ENCODE measurements around the gene ACP2. TPM values are rescaled to one million over a fixed set of nuclear protein-coding genes. Genes with fewer than 3 reads are reported as not detected.
"Not testable (repeated sequence)": the region's sequence is repeated elsewhere in the genome, so short reads cannot be mapped to it uniquely, and the experiment has no call there.

Gene ACP2
- total and polyA plus RNA-seq, 7 experiments from 2014 or later: 7.1 to 38.1 (median 22.6) TPM

GRCh38 chr11:47201015-47201414, 47.6 kb downstream of the ACP2 start:
- Histone ChIP-seq H3K27me3 (ENCODE audit: control insufficient read depth in 2 of 2, insufficient read depth in 2 of 2, low read length in 2 of 2) (no peaks in the 10 kb centered on the region), H3K36me3 (ENCODE audit: control insufficient read depth in 2 of 3, insufficient read depth in 3 of 3, low read length in 3 of 3) (no peaks in the 10 kb centered on the region), H3K27ac (ENCODE audit: low read depth, low read length) (no peak overlapping the region), H3K4me3 (ENCODE audit: low read length) (no peak overlapping the region), H3K9me3 (ENCODE audit: control insufficient read depth in 2 of 3, low read length in 3 of 3) (no peaks in the 10 kb centered on the region), H3K4me1 (ENCODE audit: control insufficient read depth in 2 of 2, insufficient read depth in 2 of 2, low read length in 2 of 2) (no peaks in the 10 kb centered on the region)
- peaks cover 0 to 28% (median 0%) of the 10 kb centered on the region in 5 donors for H3K27me3 Mint-ChIP-seq
- intact Hi-C loops (cut with micrococcal nuclease): no loop called here
- no peaks in the 10 kb centered on the region for H3K4me1 Mint-ChIP-seq
- no peaks in the 10 kb centered on the region for H3K9me3 Mint-ChIP-seq
- ChIA-PET CTCF (no interaction called here), POLR2A (no interaction called here)
- no peak overlapping the region for H3K4me3 Mint-ChIP-seq
- no peak overlapping the region for H3K27ac Mint-ChIP-seq
- DNase-seq: no peak
- no peak for ATAC-seq
- H3K36me3 Mint-ChIP-seq: no peaks in the 10 kb centered on the region

GRCh38 chr11:47198161-47198560, 50.5 kb downstream of the ACP2 start:
- H3K9me3 ChIP-seq (ENCODE audit: control insufficient read depth in 2 of 3, low read length in 3 of 3); H3K27ac ChIP-seq (ENCODE audit: low read depth, low read length); H3K36me3 ChIP-seq (ENCODE audit: control insufficient read depth in 2 of 3, insufficient read depth in 3 of 3, low read length in 3 of 3); POLR2A ChIA-PET; H3K9me3 Mint-ChIP-seq; H3K27ac Mint-ChIP-seq; H3K4me1 ChIP-seq (ENCODE audit: control insufficient read depth in 2 of 2, insufficient read depth in 2 of 2, low read length in 2 of 2); H3K4me3 Mint-ChIP-seq; H3K4me1 Mint-ChIP-seq; H3K4me3 ChIP-seq (ENCODE audit: low read length); CTCF ChIA-PET; H3K36me3 Mint-ChIP-seq; DNase-seq; ATAC-seq; H3K27me3 ChIP-seq (ENCODE audit: control insufficient read depth in 2 of 2, insufficient read depth in 2 of 2, low read length in 2 of 2); intact Hi-C loops (cut with micrococcal nuclease): not testable (repeated sequence)
- peaks cover 0 to 30% (median 0%) of the 10 kb centered on the region in 5 donors for H3K27me3 Mint-ChIP-seq

GRCh38 chr11:47192111-47192510, 56.5 kb downstream of the ACP2 start:
- POLR2A ChIA-PET: interaction anchor here (0.6 to 1.2 kb wide), 3 partner anchors 15 to 422 kb away, joined by 3 to 6 read pairs (median 3); no protein-coding TSS in a partner anchor
- no peak overlapping the region for H3K4me3 ChIP-seq (ENCODE audit: low read length)
- H3K9me3 ChIP-seq (ENCODE audit: control insufficient read depth in 2 of 3, low read length in 3 of 3): no peaks in the 10 kb centered on the region
- no peak for ATAC-seq
- intact Hi-C loops (cut with micrococcal nuclease): no loop called here
- H3K4me1 Mint-ChIP-seq: peaks cover 0 to 4% (median 0%) of the 10 kb centered on the region in 7 donors
- no peak overlapping the region for H3K4me3 Mint-ChIP-seq
- peaks cover 0 to 49% (median 6%) of the 10 kb centered on the region in 5 donors for H3K27me3 Mint-ChIP-seq
- DNase-seq: no peak
- no peak overlapping the region for H3K27ac Mint-ChIP-seq
- no peaks in the 10 kb centered on the region for H3K9me3 Mint-ChIP-seq
- H3K36me3 ChIP-seq (ENCODE audit: control insufficient read depth in 2 of 3, insufficient read depth in 3 of 3, low read length in 3 of 3): no peaks in the 10 kb centered on the region
- peaks cover under 1 to 1% of the 10 kb centered on the region in 2 donors for H3K4me1 ChIP-seq (ENCODE audit: control insufficient read depth in 2 of 2, insufficient read depth in 2 of 2, low read length in 2 of 2)
- no peaks in the 10 kb centered on the region for H3K36me3 Mint-ChIP-seq
- no peak overlapping the region for H3K27ac ChIP-seq (ENCODE audit: low read depth, low read length)
- CTCF ChIA-PET: no interaction called here
- no peaks in the 10 kb centered on the region for H3K27me3 ChIP-seq (ENCODE audit: control insufficient read depth in 2 of 2, insufficient read depth in 2 of 2, low read length in 2 of 2)

- H3K4me3 Mint-ChIP-seq; intact Hi-C loops (cut with micrococcal nuclease); POLR2A ChIA-PET: not testable (repeated sequence)
Observed at GRCh38 chr11:47191137-47191536, 57.5 kb downstream of the ACP2 start.

More at GRCh38 chr11:47191137-47191536, 57.5 kb downstream of the ACP2 start:
- H3K9me3 ChIP-seq (ENCODE audit: control insufficient read depth in 2 of 3, low read length in 3 of 3); DNase-seq; H3K27me3 ChIP-seq (ENCODE audit: control insufficient read depth in 2 of 2, insufficient read depth in 2 of 2, low read length in 2 of 2); H3K4me1 ChIP-seq (ENCODE audit: control insufficient read depth in 2 of 2, insufficient read depth in 2 of 2, low read length in 2 of 2); CTCF ChIA-PET; ATAC-seq; H3K4me3 ChIP-seq (ENCODE audit: low read length); H3K36me3 ChIP-seq (ENCODE audit: control insufficient read depth in 2 of 3, insufficient read depth in 3 of 3, low read length in 3 of 3); H3K36me3 Mint-ChIP-seq; H3K27ac ChIP-seq (ENCODE audit: low read depth, low read length); H3K9me3 Mint-ChIP-seq; H3K4me1 Mint-ChIP-seq: not testable (repeated sequence)
- H3K27me3 Mint-ChIP-seq: peaks cover 0 to 53% (median 6%) of the 10 kb centered on the region in 5 donors
- peak overlapping the region in 1 of 9 donors; percentile 32 for H3K27ac Mint-ChIP-seq

Other genes with a start within 250 kb of the ACP2 start
- gene ARFGAP2, start 71.9 kb downstream of the ACP2 start, total RNA-seq: 100 to 1,000 TPM; 107 to 220 (median 155) TPM
- 100 to 1,000 TPM; 117 to 121 TPM for gene ARFGAP2, start 71.9 kb downstream of the ACP2 start, polyA plus RNA-seq
- 1 to 10 TPM in 1 of 5 experiments, under 1 TPM in 1, not detected in 3; 0.34 to 4.3 TPM for gene PACSIN3, start 62.4 kb downstream of the ACP2 start, total RNA-seq
- gene PACSIN3, start 62.4 kb downstream of the ACP2 start, polyA plus RNA-seq: under 1 TPM in 1 of 2 donors, not detected in 1; 0.82 TPM
- 100 to 1,000 TPM in 2 of 5 experiments, 10 to 100 TPM in 3; 65.4 to 135 (median 93.4) TPM for gene DDB2, start 33.8 kb downstream of the ACP2 start, total RNA-seq
- 10 to 100 TPM; 32.9 to 35.4 TPM for gene DDB2, start 33.8 kb downstream of the ACP2 start, polyA plus RNA-seq
- gene NR1H3, start 9.2 kb upstream of the ACP2 start, total RNA-seq: 10 to 100 TPM in 3 of 5 experiments, 1 to 10 TPM in 2; 3.7 to 19.4 (median 10.6) TPM
- 1 to 10 TPM; 5.2 to 8.3 TPM for gene NR1H3, start 9.2 kb upstream of the ACP2 start, polyA plus RNA-seq
- 100 to 1,000 TPM in 4 of 5 experiments, 10 to 100 TPM in 1; 99.9 to 150 (median 128) TPM for gene MADD, start 21.3 kb upstream of the ACP2 start, total RNA-seq
- gene MADD, start 21.3 kb upstream of the ACP2 start, polyA plus RNA-seq: 10 to 100 TPM; 18.7 to 37.3 TPM
- gene MYBPC3, start 103.9 kb upstream of the ACP2 start, total RNA-seq: under 1 TPM in 2 of 5 experiments, not detected in 3; 0.16 to 0.86 TPM
- not detected for gene MYBPC3, start 103.9 kb upstream of the ACP2 start, polyA plus RNA-seq
- 100 to 1,000 TPM in 1 of 5 experiments, 10 to 100 TPM in 1, 1 to 10 TPM in 2, not detected in 1; 5.0 to 247 (median 17.8) TPM for gene SPI1, start 129.7 kb upstream of the ACP2 start, total RNA-seq
- gene SPI1, start 129.7 kb upstream of the ACP2 start, polyA plus RNA-seq: under 1 TPM in 1 of 2 donors, not detected in 1; 0.27 TPM
- 10 to 100 TPM; 29.9 to 60.4 (median 45.1) TPM for gene SLC39A13, start 159.8 kb upstream of the ACP2 start, total RNA-seq
- gene SLC39A13, start 159.8 kb upstream of the ACP2 start, polyA plus RNA-seq: 10 to 100 TPM; 21.4 to 40.7 TPM
- 100 to 1,000 TPM in 1 of 5 experiments, 10 to 100 TPM in 4; 42.2 to 149 (median 51.3) TPM for gene PSMC3, start 177.6 kb upstream of the ACP2 start, total RNA-seq
- gene PSMC3, start 177.6 kb upstream of the ACP2 start, polyA plus RNA-seq: 100 to 1,000 TPM; 106 to 128 TPM
- gene RAPSN, start 200.3 kb upstream of the ACP2 start, total RNA-seq: 1 to 10 TPM in 4 of 5 experiments, under 1 TPM in 1; 0.99 to 1.7 (median 1.4) TPM
- gene RAPSN, start 200.3 kb upstream of the ACP2 start, polyA plus RNA-seq: not detected

Measured in naive thymus-derived CD4-positive, alpha-beta T cell (primary cell).